Activated naive CD4-positive, alpha-beta T cell treated with anti-CD3 and anti-CD28 coated beads for 36 hours (primary cell): ENCODE results near the gene BICRA. TPM values are rescaled to one million over a fixed set of nuclear protein-coding genes. Genes with fewer than 3 reads are reported as not detected.
A peak's percentile ranks its signal among the peaks of the same experiment; 100 is the strongest.
"Not testable (repeated sequence)": the region's sequence is repeated elsewhere in the genome, so short reads cannot be mapped to it uniquely, and the experiment has no call there.

ENCODE experiments used
- CTCF ChIA-PET: fragments of 350-600 bp; sonication (Branson Sonifier 250); formaldehyde crosslinking; loops from one replicate; lab custom pipeline; 2021; ENCODE audit warnings: antibody characterized with exemption; lab: Charles Lee
- DNase-seq: peaks from one replicate; pipeline ENCODE4 v3.0.0-alpha.2; 2020
- H3K27ac Mint-ChIP-seq: one replicate; pipeline ENCODE4 v1.8.0; 2021; ENCODE audit warnings: mild to moderate bottlenecking, mixed read lengths
- H3K27me3 Mint-ChIP-seq: one replicate; pipeline ENCODE4 v1.8.0; 2021; ENCODE audit warnings: low read depth, mixed read lengths
- H3K36me3 Mint-ChIP-seq: one replicate; pipeline ENCODE4 v1.8.0; 2021; ENCODE audit warnings: low read depth, mixed read lengths
- H3K4me1 Mint-ChIP-seq: one replicate; pipeline ENCODE4 v1.8.0; 2021; ENCODE audit warnings: low read depth, mixed read lengths
- H3K4me3 Mint-ChIP-seq: one replicate; pipeline ENCODE4 v1.8.0; 2021; ENCODE audit warnings: mild to moderate bottlenecking, moderate library complexity, mixed read lengths
- H3K9me3 Mint-ChIP-seq: one replicate; pipeline ENCODE4 v1.8.0; 2021; ENCODE audit warnings: mixed read lengths
- intact Hi-C: fragments of 100-400 bp; cut with micrococcal nuclease; formaldehyde crosslinking; loops from one replicate; pipeline ENCODE4 v1.15.1; 2023
- total RNA-seq, 2 experiments: library from RNA; stranded (reverse); gene quantifications; one replicate each; pipeline ENCODE4 v1.2.3, GENCODE V29; 2021

The BICRA gene
- total RNA-seq, 2 experiments from 2014 or later: 11.2 to 12.5 TPM

DNA sequence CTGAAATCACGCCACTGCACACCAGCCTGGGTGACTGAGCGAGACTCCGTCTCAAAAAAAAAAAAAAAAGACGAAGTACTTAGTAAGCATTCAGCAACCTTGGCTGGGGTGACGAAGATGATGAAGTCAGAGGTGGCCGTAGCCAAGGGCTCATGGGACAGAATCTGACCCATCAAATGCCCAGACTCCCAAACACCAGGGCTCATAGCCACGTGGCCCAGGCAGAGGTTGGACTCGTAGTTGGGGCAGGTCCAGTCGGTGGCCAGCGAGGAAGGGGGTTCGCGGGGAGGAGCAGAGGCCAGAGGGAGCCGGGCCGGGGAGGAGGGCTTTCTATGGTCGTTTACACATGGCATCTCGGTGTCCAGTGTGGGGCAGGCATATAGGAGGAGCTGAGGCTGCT lies 52.2 kb downstream of the BICRA start:
- no peaks in the 10 kb centered on the region for H3K9me3 Mint-ChIP-seq
- no peaks in the 10 kb centered on the region for H3K27me3 Mint-ChIP-seq
- DNase-seq: no peak
- peaks cover 9% of the 10 kb centered on the region for H3K4me1 Mint-ChIP-seq
- no peak overlapping the region for H3K4me3 Mint-ChIP-seq
- CTCF ChIA-PET: no interaction called here
- no peak overlapping the region for H3K27ac Mint-ChIP-seq
- intact Hi-C loops: no loop called here
- peaks cover 2% of the 10 kb centered on the region for H3K36me3 Mint-ChIP-seq

DNA sequence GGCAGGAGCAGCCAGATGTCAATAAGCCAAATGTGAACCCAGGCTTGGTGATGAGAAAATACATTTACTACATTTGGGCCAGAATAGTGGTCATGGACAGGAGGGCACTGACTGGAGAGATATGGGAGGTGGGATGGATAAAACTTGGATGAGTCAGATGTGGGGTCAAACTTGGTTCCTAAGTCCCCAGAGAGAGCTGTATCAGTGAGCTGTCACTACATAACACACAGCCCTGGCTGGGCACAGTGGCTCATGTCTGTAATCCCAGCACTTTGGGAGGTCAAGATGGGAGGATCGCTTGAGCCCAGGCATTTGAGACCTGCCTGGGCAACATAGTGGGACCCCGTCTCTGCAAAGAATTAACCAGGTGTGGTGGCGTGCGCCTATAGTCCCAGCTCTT lies 52.7 kb downstream of the BICRA start:
- peak overlapping the region; percentile 32 for H3K27ac Mint-ChIP-seq
- peaks cover 2% of the 10 kb centered on the region for H3K36me3 Mint-ChIP-seq
- no peak overlapping the region for H3K4me3 Mint-ChIP-seq
- H3K9me3 Mint-ChIP-seq: no peaks in the 10 kb centered on the region
- H3K4me1 Mint-ChIP-seq: peaks cover 10% of the 10 kb centered on the region
- no peak for DNase-seq
- no peaks in the 10 kb centered on the region for H3K27me3 Mint-ChIP-seq
- CTCF ChIA-PET: no interaction called here
- intact Hi-C loops: no loop called here

DNA sequence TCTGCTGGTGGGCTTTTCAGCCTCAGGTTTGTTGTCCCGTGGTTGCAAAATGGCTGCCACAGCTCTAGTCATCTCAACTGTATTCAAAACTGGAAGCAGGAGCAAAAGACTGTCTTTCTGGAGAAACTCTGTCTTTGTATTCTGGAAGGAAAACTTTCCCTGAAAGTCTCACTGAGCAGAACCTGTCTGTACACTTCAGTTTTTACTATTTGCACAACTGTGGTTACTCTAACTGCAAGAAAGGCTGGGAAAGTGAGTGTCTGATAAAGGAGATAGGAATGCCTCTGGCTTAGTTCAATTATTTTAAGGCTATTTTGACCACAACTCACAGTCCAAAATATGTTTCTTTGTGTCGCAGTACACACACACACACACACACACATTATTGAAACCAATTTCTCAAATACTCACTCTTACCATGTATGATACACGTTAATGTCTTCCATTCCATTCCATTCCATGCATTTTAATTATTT lies 54.5 kb downstream of the BICRA start:
- CTCF ChIA-PET: interaction anchor here (1.0 kb wide), 1 partner anchor 227 kb away, joined by 3 read pairs; no protein-coding TSS in a partner anchor
- no peaks in the 10 kb centered on the region for H3K36me3 Mint-ChIP-seq

DNA sequence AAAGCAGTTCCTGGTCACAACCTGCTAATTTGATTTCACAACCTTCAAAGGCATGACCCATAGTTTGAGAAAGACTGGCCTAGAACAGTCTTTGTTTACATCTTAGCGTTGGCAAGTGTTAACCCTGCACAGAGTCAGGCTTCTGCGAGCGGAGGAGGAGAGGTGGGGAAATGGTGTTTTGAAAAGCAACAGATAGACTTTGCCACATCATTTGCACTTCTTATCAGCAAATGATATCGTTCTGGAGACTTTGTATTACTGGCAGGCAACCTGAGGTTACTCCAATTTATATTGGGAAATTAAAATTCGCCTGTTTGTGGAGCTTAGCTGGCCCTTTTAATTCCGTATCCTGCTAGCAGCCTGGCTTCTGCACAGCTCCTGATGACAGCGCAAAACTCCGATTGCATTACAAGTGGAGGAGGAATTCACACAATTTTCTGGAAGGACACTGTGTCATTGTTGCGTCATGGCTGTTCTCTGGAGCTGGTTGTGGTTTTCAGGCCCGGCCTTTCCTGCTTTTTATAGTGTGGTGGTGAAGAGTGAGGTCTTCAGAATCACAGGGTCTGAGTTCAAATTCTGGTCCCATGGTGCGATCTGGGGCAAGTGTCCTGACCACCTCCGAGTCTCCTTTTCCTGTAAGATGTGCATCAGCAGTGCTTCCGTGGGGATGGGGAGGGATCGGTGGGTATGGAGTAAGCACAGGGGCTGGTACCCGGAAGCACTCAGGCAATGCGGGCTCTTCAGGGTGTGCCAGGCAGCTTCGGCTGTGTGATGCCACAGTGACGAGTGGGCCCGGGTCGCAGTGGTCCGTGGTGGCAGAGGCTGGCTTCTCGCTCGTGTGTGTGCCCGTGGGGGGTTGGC lies 55.2 kb downstream of the BICRA start:
- no peak overlapping the region for H3K27ac Mint-ChIP-seq
- CTCF ChIA-PET: no interaction called here
- peaks cover 11% of the 10 kb centered on the region for H3K4me1 Mint-ChIP-seq
- H3K9me3 Mint-ChIP-seq: no peaks in the 10 kb centered on the region
- no peaks in the 10 kb centered on the region for H3K36me3 Mint-ChIP-seq
- no peaks in the 10 kb centered on the region for H3K27me3 Mint-ChIP-seq
- DNase-seq: no peak
- no peak overlapping the region for H3K4me3 Mint-ChIP-seq
- intact Hi-C loops: no loop called here

More for the DNA sequence above, 54.5 kb downstream of the BICRA start:
- Mint-ChIP-seq H3K4me3 (no peak overlapping the region), H3K4me1 (peaks cover 11% of the 10 kb centered on the region), H3K9me3 (no peaks in the 10 kb centered on the region), H3K27ac (no peak overlapping the region), H3K27me3 (no peaks in the 10 kb centered on the region)
- no peak for DNase-seq
- intact Hi-C loops: no loop called here

- H3K9me3 Mint-ChIP-seq, intact Hi-C loops, H3K27ac Mint-ChIP-seq, H3K27me3 Mint-ChIP-seq, DNase-seq, H3K36me3 Mint-ChIP-seq, H3K4me1 Mint-ChIP-seq, H3K4me3 Mint-ChIP-seq: not testable (repeated sequence)
- CTCF ChIA-PET: interaction anchor here (0.6 kb wide), 1 partner anchor 72 kb away, joined by 3 read pairs; no protein-coding TSS in a partner anchor
Observed at GRCh38 chr19:47668556-47668955, 59.6 kb downstream of the BICRA start.

GRCh38 chr19:47670736-47671135 lies 61.8 kb downstream of the BICRA start:
- H3K9me3 Mint-ChIP-seq: no peaks in the 10 kb centered on the region
- no peak overlapping the region for H3K27ac Mint-ChIP-seq
- intact Hi-C loops: no loop called here
- no peaks in the 10 kb centered on the region for H3K27me3 Mint-ChIP-seq
- DNase-seq: no peak
- CTCF ChIA-PET: no interaction called here
- peaks cover 6% of the 10 kb centered on the region for H3K4me1 Mint-ChIP-seq
- no peak overlapping the region for H3K4me3 Mint-ChIP-seq
- peaks cover 4% of the 10 kb centered on the region for H3K36me3 Mint-ChIP-seq

DNA sequence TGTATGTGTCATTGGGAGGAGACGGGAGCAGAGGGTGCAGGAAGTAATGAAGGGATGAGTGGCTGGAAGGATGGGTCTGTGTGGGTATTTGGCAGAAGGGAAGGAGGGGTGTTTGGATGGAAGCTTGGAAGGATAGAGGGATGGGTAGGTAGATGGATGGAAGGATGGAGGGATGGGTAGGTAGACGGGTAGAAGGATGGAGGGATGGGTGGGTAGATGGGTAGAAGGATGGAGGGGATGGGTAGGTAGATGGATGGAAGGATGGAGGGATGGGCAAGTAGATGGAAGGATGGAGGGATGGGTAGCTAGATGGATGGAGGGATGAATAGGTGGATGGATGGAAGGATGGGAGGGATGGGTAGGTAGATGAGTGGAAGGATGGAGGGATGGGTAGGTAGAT lies 62.6 kb downstream of the BICRA start:
- H3K4me1 Mint-ChIP-seq: peaks cover 4% of the 10 kb centered on the region
- no peak overlapping the region for H3K27ac Mint-ChIP-seq
- no peaks in the 10 kb centered on the region for H3K9me3 Mint-ChIP-seq
- peaks cover 4% of the 10 kb centered on the region for H3K36me3 Mint-ChIP-seq
- intact Hi-C loops: no loop called here
- H3K27me3 Mint-ChIP-seq: no peaks in the 10 kb centered on the region
- no peak overlapping the region for H3K4me3 Mint-ChIP-seq
- CTCF ChIA-PET: no interaction called here
- no peak for DNase-seq

DNA sequence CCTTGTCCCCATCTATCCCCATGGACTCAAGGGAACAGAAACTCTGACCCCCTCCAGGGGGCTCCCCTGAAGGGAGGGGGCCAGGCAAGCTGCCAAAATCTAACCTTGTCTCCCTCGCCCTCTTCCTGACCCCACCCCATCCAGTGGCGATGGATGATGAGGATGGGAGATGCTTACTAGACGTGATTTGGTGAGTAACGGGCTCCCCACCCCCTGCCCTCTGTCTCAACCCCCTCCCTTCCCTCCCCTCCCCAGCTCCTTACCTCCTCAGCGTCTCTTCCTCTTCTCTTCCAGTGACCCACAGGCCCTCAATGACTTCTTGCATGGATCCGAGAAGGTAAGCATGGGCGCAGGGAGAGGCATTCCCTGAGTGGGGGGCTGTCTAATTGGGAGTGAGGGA lies 64.5 kb downstream of the BICRA start:
- peaks cover 6% of the 10 kb centered on the region for H3K36me3 Mint-ChIP-seq
- no peaks in the 10 kb centered on the region for H3K9me3 Mint-ChIP-seq
- no peaks in the 10 kb centered on the region for H3K27me3 Mint-ChIP-seq
- DNase-seq: no peak
- no peak overlapping the region for H3K27ac Mint-ChIP-seq
- intact Hi-C loops: no loop called here
- no peaks in the 10 kb centered on the region for H3K4me1 Mint-ChIP-seq
- CTCF ChIA-PET: no interaction called here
- H3K4me3 Mint-ChIP-seq: no peak overlapping the region

GRCh38 chr19:47674548-47674947 lies 65.6 kb downstream of the BICRA start:
- intact Hi-C loops: no loop called here
- H3K4me3 Mint-ChIP-seq: no peak overlapping the region
- no peaks in the 10 kb centered on the region for H3K4me1 Mint-ChIP-seq
- DNase-seq: no peak
- CTCF ChIA-PET: interaction anchor here (0.6 kb wide), 1 partner anchor 427 kb away, joined by 3 read pairs; no protein-coding TSS in a partner anchor
- peaks cover 6% of the 10 kb centered on the region for H3K36me3 Mint-ChIP-seq
- no peak overlapping the region for H3K27ac Mint-ChIP-seq
- no peaks in the 10 kb centered on the region for H3K9me3 Mint-ChIP-seq
- H3K27me3 Mint-ChIP-seq: no peaks in the 10 kb centered on the region

GRCh38 chr19:47675271-47675670 lies 66.3 kb downstream of the BICRA start:
- Mint-ChIP-seq H3K9me3 (no peaks in the 10 kb centered on the region), H3K27me3 (no peaks in the 10 kb centered on the region), H3K4me3 (no peak overlapping the region), H3K4me1 (no peaks in the 10 kb centered on the region), H3K36me3 (peaks cover 6% of the 10 kb centered on the region), H3K27ac (no peak overlapping the region)
- no peak for DNase-seq
- CTCF ChIA-PET: no interaction called here
- intact Hi-C loops: no loop called here

DNA sequence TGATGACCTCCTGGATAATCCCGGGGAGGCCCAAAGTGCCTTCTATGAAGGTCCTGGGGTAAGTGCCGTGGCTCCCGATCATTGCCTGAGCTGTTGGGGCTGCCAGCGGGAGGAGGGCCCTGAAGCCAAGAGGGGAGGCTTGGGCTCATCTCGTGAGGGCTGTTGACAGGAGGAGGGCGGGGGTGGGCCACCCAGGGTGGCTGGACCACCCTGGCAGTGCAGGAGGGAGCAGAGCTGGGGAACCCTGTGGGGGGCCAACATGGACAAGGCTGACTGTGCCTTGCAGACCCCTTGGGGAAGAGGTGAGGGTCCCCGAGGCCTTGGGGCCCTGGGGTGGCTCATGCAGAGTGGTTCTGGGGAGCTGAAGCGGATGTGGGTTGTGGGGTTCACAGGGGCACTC lies 66.9 kb downstream of the BICRA start:
- intact Hi-C loops: no loop called here
- H3K9me3 Mint-ChIP-seq: no peaks in the 10 kb centered on the region
- DNase-seq: no peak
- peaks cover 6% of the 10 kb centered on the region for H3K36me3 Mint-ChIP-seq
- H3K27ac Mint-ChIP-seq: no peak overlapping the region
- H3K27me3 Mint-ChIP-seq: no peaks in the 10 kb centered on the region
- CTCF ChIA-PET: no interaction called here
- H3K4me1 Mint-ChIP-seq: no peaks in the 10 kb centered on the region
- no peak overlapping the region for H3K4me3 Mint-ChIP-seq

DNA sequence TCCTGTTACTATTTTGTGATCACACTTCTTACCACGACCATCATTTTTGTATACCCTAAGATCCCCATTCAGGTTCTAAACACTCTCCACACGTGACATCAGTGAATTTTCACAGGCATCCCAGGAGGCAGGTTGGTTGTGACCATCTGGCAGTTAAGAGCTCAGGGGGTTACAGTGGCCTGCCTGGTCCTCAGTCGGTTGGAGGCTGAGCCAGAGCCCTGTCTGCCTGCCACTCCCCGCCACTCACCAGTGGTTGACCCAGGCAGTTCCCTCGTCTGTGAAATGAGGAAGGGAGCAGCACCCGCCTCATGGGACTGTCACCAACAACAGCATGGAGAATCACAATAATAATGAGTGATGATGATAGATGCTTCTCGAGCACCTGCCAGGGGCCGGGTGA lies 67.9 kb downstream of the BICRA start:
- DNase-seq: no peak
- no peak overlapping the region for H3K4me3 Mint-ChIP-seq
- H3K9me3 Mint-ChIP-seq: no peaks in the 10 kb centered on the region
- intact Hi-C loops: no loop called here
- CTCF ChIA-PET: no interaction called here
- H3K36me3 Mint-ChIP-seq: peaks cover 10% of the 10 kb centered on the region
- H3K4me1 Mint-ChIP-seq: no peaks in the 10 kb centered on the region
- no peak overlapping the region for H3K27ac Mint-ChIP-seq
- H3K27me3 Mint-ChIP-seq: no peaks in the 10 kb centered on the region
